CD4-positive, alpha-beta T cell treated with Interleukin-12 subunit alpha and Interleukin-12 subunit beta, for 1 hour (primary cell): ENCODE data around the gene LMLN.
"Not testable (repeated sequence)": the region's sequence is repeated elsewhere in the genome, so short reads cannot be mapped to it uniquely, and the experiment has no call there.

Source experiments
- DNase-seq: peaks from one replicate; pipeline ENCODE4 v3.0.0-alpha.2; 2020

LMLN gene

GRCh38 chr3:197956626-197956988 is 3.4 kb upstream of the LMLN start:
- DNase-seq: no peak

GRCh38 chr3:197957790-197958133 is 2.3 kb upstream of the LMLN start:
- no peak for DNase-seq

GRCh38 chr3:197958346-197958745 is 1.7 kb upstream of the LMLN start:
- no peak for DNase-seq

- not testable (repeated sequence) for DNase-seq
Measured at GRCh38 chr3:197958848-197959247, 1.2 kb upstream of the LMLN start.

GRCh38 chr3:197959500-197959890 is 522 bp upstream of the LMLN start:
- no peak for DNase-seq

GRCh38 chr3:197960694-197961581 is 921 bp downstream of the LMLN start:
- no peak for DNase-seq

GRCh38 chr3:197961582-197961945 is 1.5 kb downstream of the LMLN start:
- no peak for DNase-seq

GRCh38 chr3:197963019-197963637 is 3.1 kb downstream of the LMLN start:
- DNase-seq: no peak

GRCh38 chr3:197967337-197967989 is 7.4 kb downstream of the LMLN start:
- DNase-seq: not testable (repeated sequence)

- no peak for DNase-seq
Measured at GRCh38 chr3:197970588-197970987, 10.6 kb downstream of the LMLN start.

GRCh38 chr3:197974016-197974415 is 14.0 kb downstream of the LMLN start:
- DNase-seq: no peak

GRCh38 chr3:197975311-197975710 is 15.3 kb downstream of the LMLN start:
- no peak for DNase-seq

GRCh38 chr3:197983076-197983475 is 23.1 kb downstream of the LMLN start:
- DNase-seq: no peak

- no peak for DNase-seq
Measured at GRCh38 chr3:197989651-197990050, 29.6 kb downstream of the LMLN start.

GRCh38 chr3:197994736-197995135 is 34.7 kb downstream of the LMLN start:
- DNase-seq: no peak

GRCh38 chr3:197996855-197997254 is 36.8 kb downstream of the LMLN start:
- no peak for DNase-seq

GRCh38 chr3:197997936-197998335 is 37.9 kb downstream of the LMLN start:
- no peak for DNase-seq

GRCh38 chr3:198017090-198017489 is 57.1 kb downstream of the LMLN start:
- no peak for DNase-seq

GRCh38 chr3:198018416-198018815 is 58.4 kb downstream of the LMLN start:
- no peak for DNase-seq

GRCh38 chr3:198019115-198019514 is 59.1 kb downstream of the LMLN start:
- DNase-seq: no peak

- no peak for DNase-seq
Measured at GRCh38 chr3:198021320-198021719, 61.3 kb downstream of the LMLN start.

GRCh38 chr3:198022604-198023003 is 62.6 kb downstream of the LMLN start:
- DNase-seq: no peak

GRCh38 chr3:198025644-198026043 is 65.6 kb downstream of the LMLN start:
- DNase-seq: no peak

GRCh38 chr3:198026620-198027019 is 66.6 kb downstream of the LMLN start:
- no peak for DNase-seq
